Activated CD4-positive, alpha-beta T cell treated with anti-CD3 and anti-CD28 coated beads, Interleukin-2, amount 50 U/mL, for 4 hours (primary cell): ENCODE results near the gene SLC25A40.
"Not testable (repeated sequence)": the region's sequence is repeated elsewhere in the genome, so short reads cannot be mapped to it uniquely, and the experiment has no call there.

Source experiments
- DNase-seq, 2 experiments: peaks; one replicate each; pipeline ENCODE4 v3.0.0-alpha.2; 2020

SLC25A40 gene

GRCh38 chr7:87866533-87866932 lies 9.6 kb downstream of the SLC25A40 start:
- not testable (repeated sequence) for DNase-seq

- DNase-seq = no peak
These were observed 10.1 kb downstream of the SLC25A40 start for GRCh38 chr7:87866089-87866488.

- no peak for DNase-seq
These were observed 17.6 kb downstream of the SLC25A40 start for GRCh38 chr7:87858417-87859100.

- no peak for DNase-seq
These were observed 22.8 kb downstream of the SLC25A40 start for GRCh38 chr7:87853237-87853864.

- DNase-seq = no peak
These were observed 23.9 kb downstream of the SLC25A40 start for GRCh38 chr7:87852306-87852705.

GRCh38 chr7:87850836-87851593 lies 25.1 kb downstream of the SLC25A40 start:
- DNase-seq = no peak

GRCh38 chr7:87837597-87837996 lies 38.6 kb downstream of the SLC25A40 start:
- no peak for DNase-seq

GRCh38 chr7:87833130-87833529 lies 43.0 kb downstream of the SLC25A40 start:
- no peak for DNase-seq

- DNase-seq = no peak
These were observed 45.1 kb downstream of the SLC25A40 start for GRCh38 chr7:87831097-87831496.

GRCh38 chr7:87828383-87828782 lies 47.8 kb downstream of the SLC25A40 start:
- not testable (repeated sequence) for DNase-seq

GRCh38 chr7:87825369-87825768 lies 50.8 kb downstream of the SLC25A40 start:
- not testable (repeated sequence) for DNase-seq

GRCh38 chr7:87822056-87822455 lies 54.1 kb downstream of the SLC25A40 start:
- not testable (repeated sequence) for DNase-seq

- DNase-seq = no peak
These were observed 57.8 kb downstream of the SLC25A40 start for GRCh38 chr7:87818336-87818735.

GRCh38 chr7:87816389-87816788 lies 59.8 kb downstream of the SLC25A40 start:
- DNase-seq = no peak

GRCh38 chr7:87810726-87811125 lies 65.4 kb downstream of the SLC25A40 start:
- no peak for DNase-seq

- no peak for DNase-seq
These were observed 66.0 kb downstream of the SLC25A40 start for GRCh38 chr7:87810130-87810529.

GRCh38 chr7:87806150-87806549 lies 70.0 kb downstream of the SLC25A40 start:
- DNase-seq = no peak

- DNase-seq = no peak
These were observed 78.3 kb downstream of the SLC25A40 start for GRCh38 chr7:87797798-87798403.

- no peak for DNase-seq
These were observed 78.8 kb downstream of the SLC25A40 start for GRCh38 chr7:87797395-87797794.

GRCh38 chr7:87785368-87785995 lies 90.7 kb downstream of the SLC25A40 start:
- no peak for DNase-seq

GRCh38 chr7:87784424-87784823 lies 91.7 kb downstream of the SLC25A40 start:
- DNase-seq = no peak
